ENCODE data around the gene LCE7A.

The LCE7A gene

DNA sequence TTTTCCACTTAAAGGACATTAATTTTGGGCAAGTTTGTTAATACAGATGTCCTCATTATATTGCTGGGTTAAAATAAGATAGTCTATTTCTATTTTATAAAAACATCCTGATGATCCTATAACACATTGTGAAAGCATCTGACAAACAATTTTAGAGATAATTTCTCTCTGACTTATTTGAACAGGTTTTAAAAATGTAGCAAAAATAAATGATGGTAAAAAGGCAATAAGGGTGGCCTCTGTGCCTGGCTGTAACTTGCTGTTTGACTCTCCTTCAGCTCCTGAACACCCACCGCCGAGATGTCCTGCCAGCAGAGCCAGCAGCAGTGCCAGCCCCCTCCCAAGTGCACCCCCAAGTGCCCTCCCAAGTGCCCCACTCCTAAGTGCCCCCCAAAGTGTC is 32.6 kb upstream of the LCE7A start, which contains the start of gene LCE1A:
Gene LCE1A (plus strand): TSS at position 301 of the 400 bp plus-strand sequence. CDS start 0 bp downstream, at position 301.
- TF ChIP-seq, protein P1, sequence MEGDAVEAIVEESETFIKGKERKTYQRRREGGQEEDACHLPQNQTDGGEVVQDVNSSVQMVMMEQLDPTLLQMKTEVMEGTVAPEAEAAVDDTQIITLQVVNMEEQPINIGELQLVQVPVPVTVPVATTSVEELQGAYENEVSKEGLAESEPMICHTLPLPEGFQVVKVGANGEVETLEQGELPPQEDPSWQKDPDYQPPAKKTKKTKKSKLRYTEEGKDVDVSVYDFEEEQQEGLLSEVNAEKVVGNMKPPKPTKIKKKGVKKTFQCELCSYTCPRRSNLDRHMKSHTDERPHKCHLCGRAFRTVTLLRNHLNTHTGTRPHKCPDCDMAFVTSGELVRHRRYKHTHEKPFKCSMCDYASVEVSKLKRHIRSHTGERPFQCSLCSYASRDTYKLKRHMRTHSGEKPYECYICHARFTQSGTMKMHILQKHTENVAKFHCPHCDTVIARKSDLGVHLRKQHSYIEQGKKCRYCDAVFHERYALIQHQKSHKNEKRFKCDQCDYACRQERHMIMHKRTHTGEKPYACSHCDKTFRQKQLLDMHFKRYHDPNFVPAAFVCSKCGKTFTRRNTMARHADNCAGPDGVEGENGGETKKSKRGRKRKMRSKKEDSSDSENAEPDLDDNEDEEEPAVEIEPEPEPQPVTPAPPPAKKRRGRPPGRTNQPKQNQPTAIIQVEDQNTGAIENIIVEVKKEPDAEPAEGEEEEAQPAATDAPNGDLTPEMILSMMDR (IDR thresholded peaks at IDR 0.05; ENCODE audit: insufficient read depth, low read length, poor library complexity, severe bottlenecking), result no peak
- H3K36me3 ChIP-seq (ENCODE audit: control insufficient read depth, insufficient read depth, low read length), result no peaks in the 10 kb centered on the region
- DNase-seq (ENCODE audit: extremely low read depth, insufficient read length), result no peak
- no peak within 1 kb of the TSS for H3K4me3 ChIP-seq (replicated peaks; ENCODE audit: low read depth, low read length)
- no peaks in the 10 kb centered on the region; the same call in 1 of the 2 replicates for H3K27me3 ChIP-seq (replicated peaks; ENCODE audit: control insufficient read depth, insufficient read depth, low read length)

DNA sequence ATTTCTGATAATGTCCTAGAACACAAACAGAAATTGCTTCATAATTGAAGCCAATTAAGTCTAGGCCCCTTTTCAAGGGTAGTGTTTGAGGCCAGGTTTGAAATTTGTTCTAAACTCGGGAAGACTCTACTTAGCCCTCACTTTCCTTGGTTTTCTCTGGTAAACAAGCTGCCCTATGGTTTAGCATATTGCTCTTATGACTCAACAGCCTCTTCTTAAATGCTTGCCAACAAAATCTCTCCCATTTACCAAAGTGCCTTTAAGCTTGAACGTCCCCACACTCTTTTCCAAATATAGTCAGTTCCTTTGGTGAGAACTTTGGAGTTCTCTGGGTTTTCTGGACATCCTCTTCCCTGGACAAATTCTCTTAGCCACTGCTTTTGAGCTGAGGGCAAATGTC is 22.9 kb upstream of the LCE7A start:
- H3K4me3 ChIP-seq (replicated peaks; ENCODE audit: low read depth, low read length), result no peak overlapping the region
- H3K36me3 ChIP-seq (ENCODE audit: control insufficient read depth, insufficient read depth, low read length), result no peaks in the 10 kb centered on the region
- TF ChIP-seq, protein P1 (IDR thresholded peaks at IDR 0.05; ENCODE audit: insufficient read depth, low read length, poor library complexity, severe bottlenecking), result no peak
- DNase-seq (ENCODE audit: extremely low read depth, insufficient read length), result no peak
- no peaks in the 10 kb centered on the region; the same call in 1 of the 2 replicates for H3K27me3 ChIP-seq (replicated peaks; ENCODE audit: control insufficient read depth, insufficient read depth, low read length)

DNA sequence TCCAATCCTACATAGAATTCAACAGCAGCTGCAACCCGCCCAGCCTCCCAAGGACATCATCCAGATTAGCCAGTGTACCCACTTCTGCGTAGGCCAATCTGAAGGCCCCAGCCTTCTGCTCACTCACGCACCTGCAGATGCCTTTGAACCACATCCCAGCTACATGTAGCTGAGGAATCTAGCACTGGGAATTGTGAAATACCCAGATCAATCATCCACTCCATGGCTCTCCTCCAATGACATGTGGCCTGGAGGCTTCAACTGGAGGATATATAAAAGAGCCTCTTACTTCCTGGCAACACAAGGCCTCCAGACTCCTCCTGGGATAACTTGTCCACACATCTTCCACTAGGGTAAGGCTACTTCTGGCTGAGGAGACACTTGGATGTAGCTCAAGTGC is 17.2 kb upstream of the LCE7A start, which contains the start of gene LCE6A:
Gene LCE6A (plus strand): TSS at position 301 of the 400 bp plus-strand sequence. CDS start 665 bp downstream, outside the sequence.
- H3K27me3 ChIP-seq (replicated peaks; ENCODE audit: control insufficient read depth, insufficient read depth, low read length), result no peaks in the 10 kb centered on the region; the same call in 1 of the 2 replicates
- no peak within 1 kb of the TSS for H3K4me3 ChIP-seq (replicated peaks; ENCODE audit: low read depth, low read length)
- no peak for DNase-seq (ENCODE audit: extremely low read depth, insufficient read length)
- TF ChIP-seq, protein P1 (IDR thresholded peaks at IDR 0.05; ENCODE audit: insufficient read depth, low read length, poor library complexity, severe bottlenecking), result no peak
- H3K36me3 ChIP-seq (ENCODE audit: control insufficient read depth, insufficient read depth, low read length), result no peaks in the 10 kb centered on the region

DNA sequence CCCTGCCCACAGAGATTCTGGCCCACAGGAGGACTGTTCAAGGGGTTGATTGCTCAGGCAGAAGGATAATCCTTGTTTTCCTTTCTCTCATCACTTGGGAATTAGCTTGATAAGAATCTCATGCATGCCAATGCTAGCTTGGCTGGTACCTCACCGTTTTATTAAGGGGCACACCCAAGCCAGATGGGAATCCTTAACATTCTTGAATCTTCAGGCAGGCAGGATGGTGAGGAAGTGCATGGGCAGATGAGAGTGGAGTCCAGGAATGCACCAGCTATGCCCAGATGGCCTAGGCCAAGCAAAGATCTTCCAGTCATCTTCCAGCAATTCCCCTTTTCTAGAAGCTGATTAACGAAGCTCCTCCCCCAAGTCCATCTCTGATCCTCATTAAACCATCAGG is 4.1 kb upstream of the LCE7A start:
- Histone ChIP-seq H3K27me3 (replicated peaks; ENCODE audit: control insufficient read depth, insufficient read depth, low read length) (no peaks in the 10 kb centered on the region; the same call in none of the 2 replicates), H3K36me3 (ENCODE audit: control insufficient read depth, insufficient read depth, low read length) (no peaks in the 10 kb centered on the region), H3K4me3 (replicated peaks; ENCODE audit: low read depth, low read length) (no peak overlapping the region)
- TF ChIP-seq, protein P1 (IDR thresholded peaks at IDR 0.05; ENCODE audit: insufficient read depth, low read length, poor library complexity, severe bottlenecking), result no peak
- no peak for DNase-seq (ENCODE audit: extremely low read depth, insufficient read length)

DNA sequence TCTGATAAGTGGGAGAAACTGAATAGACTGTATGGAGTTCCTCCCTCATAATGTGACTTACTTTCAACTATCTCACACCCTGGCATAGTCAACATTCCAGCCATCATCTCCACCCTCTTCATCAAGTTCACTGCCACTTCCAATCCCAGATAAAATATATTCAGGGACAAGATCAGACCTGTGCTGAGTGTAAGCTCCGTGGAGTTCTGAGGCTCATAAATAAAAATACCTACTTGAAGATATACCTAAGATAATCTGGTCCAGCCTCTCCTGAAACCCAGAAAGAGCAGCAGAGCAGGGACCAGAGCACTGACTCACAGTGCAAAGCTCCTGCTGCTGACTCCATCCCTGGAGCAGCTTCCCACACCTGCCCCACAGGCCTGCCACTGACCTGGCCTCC is 1.7 kb upstream of the LCE7A start:
- TF ChIP-seq, protein P1 (IDR thresholded peaks at IDR 0.05; ENCODE audit: insufficient read depth, low read length, poor library complexity, severe bottlenecking), result no peak
- H3K36me3 ChIP-seq (ENCODE audit: control insufficient read depth, insufficient read depth, low read length), result no peaks in the 10 kb centered on the region
- no peaks in the 10 kb centered on the region; the same call in none of the 2 replicates for H3K27me3 ChIP-seq (replicated peaks; ENCODE audit: control insufficient read depth, insufficient read depth, low read length)
- H3K4me3 ChIP-seq (replicated peaks; ENCODE audit: low read depth, low read length), result no peak overlapping the region
- DNase-seq (ENCODE audit: extremely low read depth, insufficient read length), result no peak

DNA sequence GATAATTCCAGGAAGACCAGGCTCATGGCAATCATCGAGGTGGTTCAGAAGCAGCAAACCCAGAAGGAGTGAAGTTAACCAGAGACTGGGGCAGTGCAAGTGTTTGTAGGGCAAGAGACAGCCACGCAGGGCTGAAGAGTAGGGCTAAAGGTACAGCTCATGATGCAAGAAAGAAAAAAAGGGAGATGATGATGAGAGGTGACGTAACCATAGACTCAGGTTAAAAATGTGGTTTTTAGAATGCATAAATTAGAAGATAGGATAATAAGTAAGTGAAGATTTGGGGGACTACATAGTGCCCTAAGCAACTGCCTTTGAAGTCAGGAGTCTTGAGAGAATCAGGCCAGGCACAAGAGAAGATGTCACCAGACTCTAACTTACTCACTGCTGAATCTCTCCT is 333 bp downstream of the LCE7A start:
- H3K36me3 ChIP-seq (ENCODE audit: control insufficient read depth, insufficient read depth, low read length), result no peaks in the 10 kb centered on the region
- H3K4me3 ChIP-seq (replicated peaks; ENCODE audit: low read depth, low read length), result no peak overlapping the region
- TF ChIP-seq, protein P1 (IDR thresholded peaks at IDR 0.05; ENCODE audit: insufficient read depth, low read length, poor library complexity, severe bottlenecking), result no peak
- DNase-seq (ENCODE audit: extremely low read depth, insufficient read length), result no peak
- no peaks in the 10 kb centered on the region; the same call in none of the 2 replicates for H3K27me3 ChIP-seq (replicated peaks; ENCODE audit: control insufficient read depth, insufficient read depth, low read length)
